IPS-20b (cell line): ENCODE measurements around the gene RTF1.

ENCODE experiments used
- H3K27ac ChIP-seq: one replicate; pipeline ENCODE4 v1.5.1; 2013; ENCODE audit warnings: low read length
- H3K27me3 ChIP-seq: 2 replicates; pipeline ENCODE4 v1.6.1; 2013; ENCODE audit warnings: mild to moderate bottlenecking, low read length, inconsistent platforms; ENCODE audit not compliant: insufficient read depth
- H3K36me3 ChIP-seq: 2 replicates; pipeline ENCODE4 v1.6.1; 2013; ENCODE audit warnings: low read depth, mild to moderate bottlenecking, inconsistent platforms, low read length, moderate library complexity; ENCODE audit not compliant: insufficient read depth
- H3K4me1 ChIP-seq: 2 replicates; pipeline ENCODE4 v1.6.1; 2013; ENCODE audit warnings: mild to moderate bottlenecking, control low read depth, inconsistent platforms, low read length, moderate library complexity; ENCODE audit not compliant: insufficient read depth
- H3K4me3 ChIP-seq: 2 replicates; pipeline ENCODE4 v1.5.1; 2013; ENCODE audit warnings: mild to moderate bottlenecking, low read length, inconsistent platforms
- H3K9ac ChIP-seq: 2 replicates; pipeline ENCODE4 v1.6.1; 2013; ENCODE audit warnings: low read depth, mild to moderate bottlenecking, inconsistent platforms, low read length, moderate library complexity
- H3K9me3 ChIP-seq: 2 replicates; pipeline ENCODE4 v1.6.1; 2013; ENCODE audit warnings: mild to moderate bottlenecking, low read depth, low read length, inconsistent platforms; ENCODE audit not compliant: insufficient read depth

RTF1 gene

DNA sequence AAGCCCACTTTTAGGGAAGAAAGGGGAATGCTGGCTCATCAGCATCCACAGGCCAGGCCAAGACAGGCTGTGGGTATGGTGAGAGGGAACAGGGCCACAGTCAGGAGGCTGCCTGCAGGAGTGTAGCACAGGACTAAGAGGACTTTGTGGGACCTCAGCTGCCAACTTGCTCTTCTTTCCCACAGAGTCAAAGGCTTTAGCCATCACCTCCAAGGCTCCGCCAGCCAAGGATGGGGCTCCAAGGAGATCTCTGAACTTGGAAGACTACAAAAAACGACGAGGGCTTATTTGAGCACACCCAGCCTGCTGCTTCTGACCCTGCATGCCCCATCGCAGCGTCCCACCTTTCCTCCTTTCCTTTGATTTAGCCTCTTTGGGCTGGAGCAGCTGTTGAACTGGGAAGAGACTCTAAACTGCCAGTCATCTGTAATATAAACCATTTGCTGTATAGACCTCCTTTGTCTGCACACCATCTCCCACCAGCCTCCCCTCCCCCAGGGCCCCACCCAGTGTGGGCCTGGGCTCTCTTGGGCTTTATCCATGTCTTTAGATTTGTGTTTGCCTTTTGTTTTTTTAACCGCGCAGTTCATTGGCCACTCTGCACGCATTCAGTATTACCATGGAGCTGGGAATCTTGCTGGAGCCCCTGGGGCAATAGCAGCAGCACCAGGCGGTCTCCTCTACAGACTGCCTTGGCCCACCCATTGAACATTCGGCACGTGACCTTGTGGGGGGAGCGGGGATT lies 63.7 kb downstream of the RTF1 start:
- Histone ChIP-seq H3K27me3 (no peaks in the 10 kb centered on the region), H3K4me3 (no peak overlapping the region), H3K9me3 (no peaks in the 10 kb centered on the region), H3K27ac (no peak overlapping the region), H3K4me1 (no peaks in the 10 kb centered on the region), H3K9ac (no peak overlapping the region), H3K36me3 (peaks cover 81% of the 10 kb centered on the region)

DNA sequence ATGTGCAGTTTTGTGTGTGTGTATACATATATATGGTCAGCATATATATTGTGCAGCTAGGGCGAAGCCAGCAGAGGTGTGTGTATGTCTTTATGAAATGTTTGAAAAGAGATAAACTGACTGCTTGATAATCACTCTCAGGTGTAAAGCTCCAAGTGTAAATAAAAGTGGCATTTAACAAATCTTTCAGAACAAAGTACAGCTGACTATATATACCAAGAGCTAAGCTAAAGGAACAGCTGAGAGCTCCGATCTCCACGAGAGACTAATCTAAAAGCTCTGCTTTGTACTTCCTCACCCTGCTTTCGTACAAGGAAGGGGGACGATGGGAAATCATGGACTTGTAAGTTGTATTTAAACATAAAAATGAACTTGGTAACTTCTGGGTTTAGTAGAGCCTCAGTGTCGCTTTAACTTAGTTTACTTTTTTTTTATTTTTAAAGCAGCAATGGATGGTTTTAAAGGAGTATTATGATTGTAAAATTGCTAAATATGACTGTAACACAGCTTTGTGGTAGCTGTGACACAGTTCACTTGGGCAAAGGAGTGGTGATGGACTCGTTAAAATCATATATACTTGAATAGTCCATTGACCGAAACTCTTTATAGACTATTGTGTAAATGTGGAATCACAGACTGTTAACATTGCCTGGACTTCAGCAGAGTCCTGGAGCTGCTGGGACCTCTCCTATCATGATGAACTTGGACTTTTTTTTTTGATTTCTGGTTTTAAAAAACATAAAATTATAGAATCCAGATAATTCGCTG lies 65.4 kb downstream of the RTF1 start:
- no peaks in the 10 kb centered on the region for H3K9me3 ChIP-seq
- H3K4me3 ChIP-seq: no peak overlapping the region
- no peaks in the 10 kb centered on the region for H3K4me1 ChIP-seq
- H3K27me3 ChIP-seq: no peaks in the 10 kb centered on the region
- H3K27ac ChIP-seq: no peak overlapping the region
- H3K9ac ChIP-seq: no peak overlapping the region
- peaks cover 64% of the 10 kb centered on the region for H3K36me3 ChIP-seq

DNA sequence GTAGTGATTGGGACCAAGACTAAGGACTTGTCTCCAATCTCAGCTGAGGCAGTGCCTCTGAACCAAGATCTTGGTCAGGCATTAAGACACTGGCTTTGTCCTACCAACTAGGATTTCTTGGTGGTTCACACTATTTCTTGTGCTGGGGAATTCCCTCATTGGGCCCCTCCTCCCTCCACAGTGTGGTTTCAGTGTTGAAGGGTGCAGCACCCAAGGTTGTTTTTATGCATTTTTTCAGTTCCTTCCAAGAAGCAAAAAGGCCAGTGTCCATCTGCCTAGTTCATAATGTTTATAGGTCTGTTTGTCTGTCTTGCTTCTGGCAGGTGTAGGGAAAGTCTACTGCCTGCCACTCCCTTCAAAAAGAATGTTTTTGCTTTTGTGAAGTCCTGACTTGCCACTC lies 66.2 kb downstream of the RTF1 start:
- Histone ChIP-seq H3K4me3 (no peak overlapping the region), H3K4me1 (no peaks in the 10 kb centered on the region), H3K9me3 (no peaks in the 10 kb centered on the region), H3K27ac (no peak overlapping the region), H3K36me3 (peaks cover 56% of the 10 kb centered on the region), H3K27me3 (no peaks in the 10 kb centered on the region), H3K9ac (no peak overlapping the region)

DNA sequence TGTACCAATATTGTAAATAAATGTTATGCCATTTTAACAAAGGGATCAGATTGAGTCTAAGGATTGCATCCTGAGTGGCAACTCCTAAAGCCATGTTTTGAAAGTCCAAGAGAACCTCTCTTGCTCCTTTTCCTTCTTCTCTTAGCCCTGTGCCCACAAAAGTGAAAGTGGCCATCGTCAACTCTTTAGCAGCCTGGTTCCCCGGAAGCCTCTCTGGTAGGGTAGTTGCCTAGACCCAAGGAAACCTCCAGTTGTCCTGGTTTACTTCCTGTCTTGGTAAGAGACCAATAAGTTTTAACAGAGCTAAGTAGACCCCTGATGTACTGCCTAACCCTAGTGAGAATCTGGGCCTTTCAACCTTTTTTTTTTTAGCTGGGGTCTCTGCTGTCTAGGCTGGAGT lies 66.6 kb downstream of the RTF1 start:
- H3K27ac ChIP-seq: no peak overlapping the region
- no peak overlapping the region for H3K9ac ChIP-seq
- H3K36me3 ChIP-seq: peaks cover 52% of the 10 kb centered on the region
- H3K9me3 ChIP-seq: no peaks in the 10 kb centered on the region
- H3K4me3 ChIP-seq: no peak overlapping the region
- no peaks in the 10 kb centered on the region for H3K4me1 ChIP-seq
- H3K27me3 ChIP-seq: no peaks in the 10 kb centered on the region

DNA sequence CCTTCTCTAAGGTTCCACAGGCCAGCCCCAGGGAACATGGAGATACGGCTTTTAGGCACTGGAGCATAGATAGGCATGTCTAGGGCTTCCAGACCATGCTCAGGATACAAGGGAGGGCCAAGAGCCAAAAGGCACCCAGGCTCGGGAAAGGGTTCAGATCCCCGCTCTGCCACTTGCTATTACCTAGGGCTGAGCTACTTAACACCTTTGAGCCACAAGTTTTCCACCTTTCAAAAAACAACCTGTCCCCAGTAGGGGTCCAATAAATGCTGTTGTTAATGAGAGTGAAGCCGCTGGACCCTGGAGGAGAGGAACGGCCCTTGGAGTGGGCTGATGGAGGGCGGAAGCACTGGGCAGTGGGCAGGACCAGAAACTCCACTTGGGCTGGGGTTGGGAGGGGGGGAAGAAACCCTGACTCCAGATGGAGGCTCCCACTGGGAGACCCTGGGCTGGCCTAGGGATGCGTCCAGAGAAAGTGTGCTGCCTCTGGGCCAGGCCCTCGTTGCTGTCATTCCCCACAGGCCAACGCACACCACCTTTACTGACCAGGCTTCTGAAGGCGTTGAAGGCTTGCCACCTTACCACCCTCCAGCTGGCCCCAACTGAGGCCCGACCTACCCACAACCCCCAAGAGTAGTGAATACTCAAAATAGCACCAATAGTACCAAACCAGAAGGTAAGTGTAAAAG lies 68.2 kb downstream of the RTF1 start:
- Histone ChIP-seq H3K9me3 (no peaks in the 10 kb centered on the region), H3K9ac (no peak overlapping the region), H3K27me3 (peaks cover under 1% of the 10 kb centered on the region; the same call in 1 of the 2 replicates), H3K36me3 (peaks cover 37% of the 10 kb centered on the region), H3K4me3 (no peak overlapping the region), H3K4me1 (no peaks in the 10 kb centered on the region), H3K27ac (no peak overlapping the region)

DNA sequence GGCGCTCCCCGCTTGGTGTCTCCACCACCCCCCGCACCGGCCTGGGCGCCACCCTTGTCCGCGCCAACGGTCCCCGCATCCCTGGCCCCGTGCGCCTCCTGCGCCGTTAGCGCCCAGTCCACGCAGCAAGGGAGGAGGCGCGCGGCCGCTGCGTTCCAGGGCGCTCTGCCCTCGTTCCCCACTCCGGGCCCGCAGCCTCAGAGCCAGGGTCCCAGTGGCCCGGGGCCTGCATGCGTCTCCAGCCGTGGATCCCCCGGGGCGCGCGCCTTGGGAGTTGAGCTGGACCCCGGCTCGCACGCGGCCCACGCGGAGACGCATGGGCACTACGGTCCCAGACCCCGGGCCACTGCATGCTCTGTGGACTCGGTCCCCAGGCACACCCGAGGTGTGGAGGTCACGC lies 69.4 kb downstream of the RTF1 start:
- Histone ChIP-seq H3K36me3 (peaks cover 24% of the 10 kb centered on the region), H3K4me1 (no peaks in the 10 kb centered on the region), H3K27me3 (peaks cover 13% of the 10 kb centered on the region)

DNA sequence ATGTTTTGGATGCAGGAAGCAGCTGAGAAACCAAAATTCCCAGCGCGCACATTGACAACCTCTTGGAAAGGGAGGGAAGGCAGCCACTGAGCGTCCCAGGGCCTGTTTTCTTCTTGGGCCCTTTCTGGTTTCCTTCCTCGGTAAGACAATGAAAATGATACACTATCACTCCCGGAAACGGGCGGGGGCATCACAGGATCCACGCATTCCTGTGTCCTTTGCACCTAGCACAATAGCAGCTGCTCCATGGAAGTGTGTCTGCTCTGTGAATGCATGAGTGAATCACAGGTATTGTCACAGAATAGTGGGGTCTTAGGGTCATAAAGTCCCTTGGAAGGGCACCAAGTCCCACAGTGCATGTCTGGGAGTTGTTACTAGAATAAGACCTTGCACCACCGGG lies 70.5 kb downstream of the RTF1 start:
- Histone ChIP-seq H3K27me3 (peaks cover 23% of the 10 kb centered on the region), H3K36me3 (peaks cover 14% of the 10 kb centered on the region), H3K9me3 (no peaks in the 10 kb centered on the region)

More for the DNA sequence above, 69.4 kb downstream of the RTF1 start:
- Histone ChIP-seq H3K27ac (no peak overlapping the region), H3K9me3 (no peaks in the 10 kb centered on the region), H3K9ac (no peak overlapping the region), H3K4me3 (no peak overlapping the region)

DNA sequence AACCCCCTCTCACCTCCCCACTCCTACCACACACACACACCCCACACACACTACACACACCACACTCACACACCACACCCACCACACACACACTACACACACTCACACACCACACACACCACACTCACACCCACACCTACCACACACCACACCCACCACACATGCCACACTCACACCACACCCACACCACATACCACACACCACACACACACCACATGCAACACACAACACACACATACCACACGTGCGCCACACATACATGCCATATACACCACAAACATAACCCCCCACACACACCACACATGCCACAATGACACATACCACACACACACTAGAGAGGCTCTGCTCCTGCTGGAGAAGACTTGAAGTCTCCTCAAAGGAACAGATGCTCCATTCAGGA lies 70.9 kb downstream of the RTF1 start:
- Histone ChIP-seq H3K4me1 (no peaks in the 10 kb centered on the region; the same call in 1 of the 2 replicates), H3K27ac (no peak overlapping the region), H3K9me3 (no peaks in the 10 kb centered on the region)

More for the DNA sequence above, 70.5 kb downstream of the RTF1 start:
- H3K4me1 ChIP-seq: no peaks in the 10 kb centered on the region
- no peak overlapping the region for H3K9ac ChIP-seq
- H3K4me3 ChIP-seq: no peak overlapping the region
- H3K27ac ChIP-seq: no peak overlapping the region

DNA sequence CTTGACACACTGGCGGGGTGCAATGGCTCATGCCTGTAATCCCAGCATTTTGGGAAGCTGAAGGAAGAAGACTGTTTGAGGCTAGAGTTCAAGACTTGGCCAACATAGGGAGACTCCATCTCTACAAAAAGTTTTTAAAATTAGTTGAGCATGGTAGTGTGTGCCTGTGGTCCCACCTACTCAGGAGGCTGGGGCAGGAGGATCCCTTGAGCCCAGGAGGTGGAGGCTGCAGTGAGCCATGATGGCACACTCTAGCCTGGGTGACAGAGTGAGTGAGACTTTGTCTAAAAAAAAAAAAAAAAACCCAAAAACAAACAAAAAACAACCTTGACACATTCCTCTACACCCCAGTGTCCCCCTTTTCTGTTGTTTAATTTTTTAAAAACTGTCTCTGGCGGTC lies 72.7 kb downstream of the RTF1 start:
- no peaks in the 10 kb centered on the region; the same call in 1 of the 2 replicates for H3K4me1 ChIP-seq

More for the DNA sequence above, 70.9 kb downstream of the RTF1 start:
- Histone ChIP-seq H3K36me3 (peaks cover 9% of the 10 kb centered on the region), H3K4me3 (no peak overlapping the region), H3K9ac (no peak overlapping the region), H3K27me3 (peaks cover 28% of the 10 kb centered on the region)

DNA sequence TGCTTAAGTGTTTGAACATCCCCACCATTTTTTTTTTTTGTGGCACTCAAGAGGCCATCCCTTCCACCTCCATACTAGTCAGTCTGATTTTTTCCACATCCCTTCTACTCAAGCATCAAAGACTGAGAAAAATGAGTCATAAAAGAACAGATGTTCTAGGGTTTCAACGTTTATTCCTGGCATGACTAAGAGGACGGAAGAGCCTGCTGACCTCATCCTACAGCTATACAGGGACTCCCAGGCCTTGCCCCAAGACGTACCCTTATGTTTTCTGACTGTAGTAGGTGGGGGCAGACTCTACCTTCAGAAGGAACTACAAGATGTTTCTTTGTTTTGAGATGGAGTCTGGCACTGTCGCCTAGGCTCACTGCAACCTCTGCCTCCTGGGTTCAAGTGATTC lies 73.5 kb downstream of the RTF1 start:
- H3K27ac ChIP-seq: no peak overlapping the region
- no peaks in the 10 kb centered on the region; the same call in 1 of the 2 replicates for H3K4me1 ChIP-seq
- H3K9ac ChIP-seq: no peak overlapping the region
- H3K27me3 ChIP-seq: peaks cover 53% of the 10 kb centered on the region
- no peaks in the 10 kb centered on the region for H3K36me3 ChIP-seq
- H3K4me3 ChIP-seq: no peak overlapping the region
- no peaks in the 10 kb centered on the region for H3K9me3 ChIP-seq

More for the DNA sequence above, 72.7 kb downstream of the RTF1 start:
- Histone ChIP-seq H3K27me3 (peaks cover 46% of the 10 kb centered on the region), H3K4me3 (no peak overlapping the region), H3K9me3 (no peaks in the 10 kb centered on the region), H3K36me3 (no peaks in the 10 kb centered on the region), H3K9ac (no peak overlapping the region), H3K27ac (no peak overlapping the region)

DNA sequence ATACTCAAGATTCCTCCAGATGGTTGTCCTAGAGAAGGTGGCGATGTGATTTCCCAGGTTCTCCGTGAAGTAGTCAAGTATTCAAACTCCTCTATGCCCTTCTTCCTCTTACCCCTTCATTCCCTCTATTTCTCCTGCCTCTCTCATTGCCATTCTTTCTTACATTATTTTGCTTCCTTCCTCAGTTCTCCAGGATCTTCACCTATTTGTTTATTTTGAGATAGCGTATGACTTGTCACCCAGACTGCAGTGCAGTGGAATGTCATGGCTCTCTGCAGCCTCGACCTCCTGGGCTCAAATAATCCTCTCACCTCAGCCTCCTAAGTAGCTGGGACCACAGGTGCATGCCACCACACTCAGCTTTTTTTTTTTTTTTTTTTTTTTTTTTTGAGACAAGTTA lies 75.0 kb downstream of the RTF1 start:
- Histone ChIP-seq H3K36me3 (no peaks in the 10 kb centered on the region), H3K4me3 (no peak overlapping the region), H3K9ac (no peak overlapping the region), H3K27me3 (peaks cover 69% of the 10 kb centered on the region), H3K9me3 (no peaks in the 10 kb centered on the region), H3K4me1 (no peaks in the 10 kb centered on the region; the same call in 1 of the 2 replicates), H3K27ac (no peak overlapping the region)
